Measurements from ENCODE around the gene TIMM44. TPM values are rescaled to one million over a fixed set of nuclear protein-coding genes. Genes with fewer than 3 reads are reported as not detected.
"Not testable (repeated sequence)": the region's sequence is repeated elsewhere in the genome, so short reads cannot be mapped to it uniquely, and the experiment has no call there.

TIMM44 gene
- total and polyA plus RNA-seq, 10 of the 15 experiments (the other 5 are each of a cell fraction or from before 2014, with no cell fraction given) = 6.6 to 90.7 (median 57.6) TPM

GRCh38 chr19:7961920-7962626, 18.6 kb upstream of the TIMM44 start (continued):
- TF ChIP-seq BCLAF1 (IDR thresholded peaks at IDR 0.05) (no peak), FOS (IDR thresholded peaks at IDR 0.05; ENCODE audit: borderline replicate concordance, extremely low read depth, insufficient read length) (no peak), BMI1 (IDR thresholded peaks at IDR 0.05; ENCODE audit: borderline replicate concordance) (no peak), EP300 (IDR thresholded peaks at IDR 0.05; ENCODE audit: borderline replicate concordance in 1 of 2, control insufficient read depth in 1 of 2, low read depth in 2 of 2, low read length in 2 of 2) (no peak), E2F8 (IDR thresholded peaks at IDR 0.05; ENCODE audit: low read depth, partially characterized antibody) (no peak), POU2F2 (IDR thresholded peaks at IDR 0.05; ENCODE audit: borderline replicate concordance, low read depth, low read length) (no peak), POLR2AphosphoS5 (IDR thresholded peaks at IDR 0.05; ENCODE audit: low read length) (no peak)

- DNase-seq (ENCODE audit: low read depth, low spot score); SMC1A ChIA-PET (ENCODE audit: uncharacterized antibody, unreplicated experiment); H3K9me3 ChIP-seq (replicated peaks; ENCODE audit: control insufficient read depth, insufficient read depth, low read length); H3K9ac ChIP-seq (ENCODE audit: control insufficient read depth, insufficient read depth, low read length); H3K4me1 ChIP-seq (ENCODE audit: control insufficient read depth, insufficient read depth, low read length); BruUV-seq (replicated peaks); POLR2A ChIA-PET; RAD21 ChIA-PET (ENCODE audit: unreplicated experiment); in situ Hi-C loops (cut with MboI); ATAC-seq; FAIRE-seq; H3K27ac ChIP-seq (ENCODE audit: control insufficient read depth, insufficient read depth); H3K27me3 ChIP-seq (replicated peaks in 1 of 2; ENCODE audit: control insufficient read depth in 2 of 2, insufficient read depth in 2 of 2, low read length in 1 of 2); H3K79me2 ChIP-seq (ENCODE audit: control insufficient read depth, insufficient read depth, low read length); H4K20me1 ChIP-seq (ENCODE audit: control insufficient read depth, insufficient read depth); intact Hi-C loops (cut with micrococcal nuclease; ENCODE audit: unreplicated experiment); H3K4me2 ChIP-seq (ENCODE audit: control insufficient read depth, insufficient read depth); H2AFZ ChIP-seq (ENCODE audit: control insufficient read depth, low read depth, low read length); H3K4me3 ChIP-seq: not testable (repeated sequence)
- peaks cover 13 to 17% of the 10 kb centered on the region in 2 experiments; a peak in 3 of 4 replicates for H3K36me3 ChIP-seq (ENCODE audit: control insufficient read depth in 2 of 2, insufficient read depth in 2 of 2, low read length in 1 of 2)
- WGBS (ENCODE audit: insufficient coverage, insufficient replicate concordance, low lambda C conversion rate, missing lambda C conversion rate) = 96% methylated on average over 4 of the region's 4 CpGs
- CTCF ChIA-PET = interaction anchor here (3.3 kb wide), 1 partner anchor 17 kb away, joined by 16 read pairs; the partner anchor contains the start of gene TIMM44
Observed at GRCh38 chr19:7961082-7961481, 17.6 kb upstream of the TIMM44 start.

Data from GM12878 (cell line).